Measurements from ENCODE around the gene RPUSD4.
A peak's percentile ranks its signal among the peaks of the same experiment; 100 is the strongest.

The RPUSD4 gene

GRCh38 chr11:126212089-126212660 lies 725 bp upstream of the RPUSD4 start:
- DNase-seq = no peak

- DNase-seq = no peak
Measured at GRCh38 chr11:126210871-126211235, 597 bp downstream of the RPUSD4 start.

GRCh38 chr11:126207896-126208295 lies 3.6 kb downstream of the RPUSD4 start:
- no peak for DNase-seq

GRCh38 chr11:126205359-126205758 lies 6.1 kb downstream of the RPUSD4 start:
- no peak for DNase-seq

- DNase-seq = no peak
Measured at GRCh38 chr11:126202646-126203359, 8.6 kb downstream of the RPUSD4 start.

GRCh38 chr11:126198648-126199047 lies 12.8 kb downstream of the RPUSD4 start:
- no peak for DNase-seq

GRCh38 chr11:126197277-126197939 lies 14.0 kb downstream of the RPUSD4 start:
- no peak for DNase-seq

- DNase-seq = no peak
Measured at GRCh38 chr11:126195119-126195518, 16.3 kb downstream of the RPUSD4 start.

- DNase-seq = peak; percentile 38 to 75
Measured at GRCh38 chr11:126194121-126194543, 17.3 kb downstream of the RPUSD4 start.

GRCh38 chr11:126193038-126193478 lies 18.4 kb downstream of the RPUSD4 start:
- no peak for DNase-seq

- DNase-seq = no peak
Measured at GRCh38 chr11:126192361-126192760, 19.1 kb downstream of the RPUSD4 start.

GRCh38 chr11:126191379-126192073 lies 19.9 kb downstream of the RPUSD4 start:
- no peak for DNase-seq

GRCh38 chr11:126190792-126191191 lies 20.7 kb downstream of the RPUSD4 start:
- DNase-seq = no peak

GRCh38 chr11:126189109-126189929 lies 22.1 kb downstream of the RPUSD4 start:
- no peak for DNase-seq

- DNase-seq = no peak
Measured at GRCh38 chr11:126188332-126189108, 22.9 kb downstream of the RPUSD4 start.

GRCh38 chr11:126186708-126187529 lies 24.5 kb downstream of the RPUSD4 start:
- DNase-seq = peak in 1 of 2 experiments; percentile 72

- DNase-seq = no peak
Measured at GRCh38 chr11:126186025-126186698, 25.3 kb downstream of the RPUSD4 start.

GRCh38 chr11:126185259-126186024 lies 26.0 kb downstream of the RPUSD4 start:
- no peak for DNase-seq

- DNase-seq = no peak
Measured at GRCh38 chr11:126182787-126183445, 28.5 kb downstream of the RPUSD4 start.
